GM23338 (cell line): ENCODE measurements around the gene SPSB4. TPM values are rescaled to one million over a fixed set of nuclear protein-coding genes. Genes with fewer than 3 reads are reported as not detected.

ENCODE experiments used
- ATAC-seq: fragments of 200-7000 bp; cut with Tn5 transposase; 3 replicates; pipeline ENCODE4 v1.9.1; 2020
- DNase-seq: peaks from one replicate; pipeline ENCODE4 v3.0.0-alpha.2; 2015; ENCODE audit warnings: low spot score
- H2AFZ ChIP-seq: fragments of 200-600 bp; sonication (generic); 2 replicates; pipeline ENCODE4 v1.8.0; 2016; ENCODE audit warnings: antibody characterized with exemption, mild to moderate bottlenecking, moderate library complexity
- H3F3A ChIP-seq: fragments of 200-600 bp; sonication (generic); replicated peaks from 2 replicates; pipeline ENCODE4 v1.8.0; 2017; ENCODE audit warnings: antibody characterized with exemption, mixed run types, low read depth
- H3K27ac ChIP-seq: fragments of 200-600 bp; sonication (generic); 2 replicates; pipeline ENCODE4 v1.6.1; 2016; ENCODE audit warnings: low read depth
- H3K27me3 ChIP-seq: fragments of 200-600 bp; sonication (generic); 2 replicates; pipeline ENCODE4 v1.8.0; 2016; ENCODE audit warnings: mild to moderate bottlenecking, mixed run types, moderate library complexity; ENCODE audit not compliant: insufficient read depth
- H3K36me3 ChIP-seq: fragments of 200-600 bp; sonication (generic); 2 replicates; pipeline ENCODE4 v1.8.0; 2016; ENCODE audit warnings: mild to moderate bottlenecking; ENCODE audit not compliant: insufficient read depth
- H3K4me1 ChIP-seq: fragments of 200-600 bp; sonication (generic); 2 replicates; pipeline ENCODE4 v1.8.0; 2016; ENCODE audit warnings: mild to moderate bottlenecking, moderate library complexity; ENCODE audit not compliant: insufficient read depth
- H3K4me2 ChIP-seq: fragments of 200-600 bp; sonication (generic); 2 replicates; pipeline ENCODE4 v1.7.1; 2017; ENCODE audit warnings: mixed run types
- H3K4me3 ChIP-seq: fragments of 200-600 bp; sonication (generic); 2 replicates; pipeline ENCODE4 v1.6.1; 2016; ENCODE audit warnings: mixed run types
- H3K79me2 ChIP-seq: fragments of 200-600 bp; sonication (generic); replicated peaks from 2 replicates; pipeline ENCODE4 v1.8.0; 2017; ENCODE audit warnings: mild to moderate bottlenecking; ENCODE audit not compliant: insufficient read depth
- H3K9me2 ChIP-seq: fragments of 200-600 bp; sonication (generic); 2 replicates; pipeline ENCODE4 v1.8.0; 2017; ENCODE audit not compliant: insufficient read depth
- H4K20me1 ChIP-seq: fragments of 200-600 bp; sonication (generic); replicated peaks from 2 replicates; pipeline ENCODE4 v1.8.0; 2017; ENCODE audit warnings: mild to moderate bottlenecking; ENCODE audit not compliant: insufficient read depth
- H3K27ac Mint-ChIP-seq: 2 replicates; pipeline ENCODE4 v1.8.0; 2020; ENCODE audit warnings: inconsistent platforms, mild to moderate bottlenecking, moderate library complexity, mixed read lengths
- H3K27me3 Mint-ChIP-seq: 3 replicates; pipeline ENCODE4 v1.8.0; 2022; ENCODE audit warnings: low read depth, mild to moderate bottlenecking, moderate library complexity, mixed read lengths, inconsistent platforms; ENCODE audit not compliant: insufficient read depth, poor library complexity
- H3K36me3 Mint-ChIP-seq: 3 replicates; pipeline ENCODE4 v1.8.0; 2021; ENCODE audit warnings: low read depth, mild to moderate bottlenecking, inconsistent platforms, moderate library complexity, mixed read lengths
- H3K4me1 Mint-ChIP-seq: 3 replicates; pipeline ENCODE4 v1.8.0; 2020; ENCODE audit warnings: mild to moderate bottlenecking, inconsistent platforms, mixed read lengths
- H3K4me3 Mint-ChIP-seq: 3 replicates; pipeline ENCODE4 v1.8.0; 2021; ENCODE audit warnings: moderate library complexity, mild to moderate bottlenecking, inconsistent platforms, mixed read lengths
- H3K9me3 Mint-ChIP-seq: 3 replicates; pipeline ENCODE4 v1.8.0; 2020; ENCODE audit warnings: moderate library complexity, mild to moderate bottlenecking, inconsistent platforms, mixed read lengths
- CREB1 ChIP-seq: fragments of 250-450 bp; sonication (Bioruptor Pico); IDR thresholded peaks from 2 replicates; pipeline ENCODE4 v1.5.0; 2020; ENCODE audit warnings: low read depth, mild to moderate bottlenecking, moderate library complexity
- EZH2 ChIP-seq: fragments of 200-600 bp; sonication (generic); IDR thresholded peaks from one replicate; pipeline ENCODE4 v1.8.0; 2017; ENCODE audit warnings: antibody characterized with exemption, mild to moderate bottlenecking, low read depth; ENCODE audit not compliant: unreplicated experiment
- EZH2phosphoT487 ChIP-seq: fragments of 200-600 bp; sonication (generic); IDR thresholded peaks from one replicate; pipeline ENCODE4 v1.8.1; 2018; ENCODE audit warnings: antibody characterized with exemption; ENCODE audit not compliant: unreplicated experiment
- JUNB ChIP-seq: IDR thresholded peaks from one replicate; pipeline ENCODE4 v1.6.1; 2016; ENCODE audit warnings: antibody characterized with exemption; ENCODE audit not compliant: unreplicated experiment
- POLR2AphosphoS5 ChIP-seq: IDR thresholded peaks from 2 replicates; pipeline ENCODE4 v1.6.1; 2016; ENCODE audit warnings: antibody characterized with exemption, low read depth
- STAT1 ChIP-seq: IDR thresholded peaks from one replicate; pipeline ENCODE4 v1.6.1; 2016; ENCODE audit warnings: antibody characterized with exemption; ENCODE audit not compliant: unreplicated experiment
- ZNF114 ChIP-seq: fragments of 250-450 bp; sonication (Bioruptor Pico); IDR thresholded peaks from 2 replicates; pipeline ENCODE4 v1.5.0; 2020; ENCODE audit warnings: mild to moderate bottlenecking, moderate library complexity
- polyA plus RNA-seq: library from polyadenylated mRNA; unstranded; fragments of >200 nt; fragmentation: Nextera tagmentation; extraction: Ambion mirVana; gene quantifications from 2 replicates; pipeline ENCODE4 v1.2.1, GENCODE V29; 2016
- total RNA-seq: library from RNA; depleted of rRNA; stranded (reverse); fragments of >200 nt; shearing (Covaris generic); gene quantifications from 2 replicates; pipeline ENCODE4 v1.2.3, GENCODE V29; 2014
- TF ChIP-seq, protein P1 (sequence below): fragments of 250-450 bp; sonication (Bioruptor Pico); IDR thresholded peaks from 2 replicates; pipeline ENCODE4 v1.5.0; 2020; ENCODE audit warnings: mild to moderate bottlenecking, moderate library complexity
- TF ChIP-seq, protein P2 (sequence below), 2 experiments: fragments of 200-600 bp in 1 of 2; sonication (generic) in 1 of 2; conservative IDR thresholded peaks; 2 replicates each; pipeline versions ENCODE4 v1.5.1 to v1.6.1; 2016 to 2017; ENCODE audit warnings: antibody characterized with exemption in 2 of 2, low read depth in 2 of 2, mild to moderate bottlenecking in 2 of 2, moderate library complexity in 1 of 2

SPSB4 gene
- total and polyA plus RNA-seq, 2 experiments from 2014 or later = 6.7 to 25.9 TPM

DNA sequence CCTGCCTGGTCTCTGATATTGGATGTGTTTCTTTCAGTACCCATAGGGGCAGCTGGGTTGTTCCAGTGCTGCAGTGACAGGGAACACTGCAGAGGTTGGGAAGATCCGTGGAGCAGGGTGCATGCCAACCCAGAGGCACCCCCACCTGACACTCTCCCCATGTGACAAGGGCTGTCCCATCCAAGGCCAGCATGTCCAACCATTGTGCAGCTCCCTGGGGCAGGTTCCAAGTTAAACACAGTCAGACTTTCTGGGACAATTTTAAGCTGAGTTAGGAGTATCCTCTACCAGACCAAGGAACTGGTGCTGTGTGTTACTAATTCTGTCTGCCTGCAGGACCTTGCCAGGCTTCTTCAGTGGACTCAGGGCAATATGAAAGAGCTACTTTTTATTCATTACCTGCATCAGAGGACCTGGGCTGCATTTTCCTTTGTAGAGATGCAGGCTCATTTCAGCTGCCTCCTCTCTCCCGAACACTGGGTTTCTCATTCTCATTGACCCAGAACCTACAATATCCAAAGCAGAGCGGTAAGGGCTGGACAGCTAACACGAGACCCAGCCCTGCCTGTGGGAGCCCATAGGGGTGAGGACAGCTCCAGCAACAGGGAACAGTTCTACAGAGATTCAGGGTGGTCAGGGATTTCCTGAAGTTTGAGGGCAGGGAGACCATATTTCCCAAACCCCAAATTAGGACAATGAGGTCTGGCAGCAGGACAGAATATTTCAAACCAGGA, 72.7 kb downstream of the SPSB4 start:
- Histone ChIP-seq H3K9me2 (no peaks in the 10 kb centered on the region), H4K20me1 (no peaks in the 10 kb centered on the region), H3K4me1 (no peaks in the 10 kb centered on the region), H3K4me2 (no peak overlapping the region), H3K27me3 (no peaks in the 10 kb centered on the region), H3K4me3 (no peak overlapping the region), H3K27ac (no peak overlapping the region), H3K79me2 (no peaks in the 10 kb centered on the region), H3F3A (no peaks in the 10 kb centered on the region), H3K36me3 (no peaks in the 10 kb centered on the region), H2AFZ (no peak overlapping the region)
- H3K4me3 Mint-ChIP-seq = no peak overlapping the region
- DNase-seq (no peak), ATAC-seq (no peak)
- no peak overlapping the region for H3K27ac Mint-ChIP-seq
- no peaks in the 10 kb centered on the region for H3K9me3 Mint-ChIP-seq
- no peaks in the 10 kb centered on the region for H3K36me3 Mint-ChIP-seq
- peaks cover 6% of the 10 kb centered on the region for H3K27me3 Mint-ChIP-seq
- no peaks in the 10 kb centered on the region; the same call in 1 of the 3 replicates for H3K4me1 Mint-ChIP-seq
- TF ChIP-seq CREB1 (CRISPR knock-in tag) (no peak), ZNF114 (no peak), EZH2phosphoT487 (no peak), EZH2 (no peak), JUNB (no peak), STAT1 (no peak), POLR2AphosphoS5 (no peak)
- TF ChIP-seq, protein P1, sequence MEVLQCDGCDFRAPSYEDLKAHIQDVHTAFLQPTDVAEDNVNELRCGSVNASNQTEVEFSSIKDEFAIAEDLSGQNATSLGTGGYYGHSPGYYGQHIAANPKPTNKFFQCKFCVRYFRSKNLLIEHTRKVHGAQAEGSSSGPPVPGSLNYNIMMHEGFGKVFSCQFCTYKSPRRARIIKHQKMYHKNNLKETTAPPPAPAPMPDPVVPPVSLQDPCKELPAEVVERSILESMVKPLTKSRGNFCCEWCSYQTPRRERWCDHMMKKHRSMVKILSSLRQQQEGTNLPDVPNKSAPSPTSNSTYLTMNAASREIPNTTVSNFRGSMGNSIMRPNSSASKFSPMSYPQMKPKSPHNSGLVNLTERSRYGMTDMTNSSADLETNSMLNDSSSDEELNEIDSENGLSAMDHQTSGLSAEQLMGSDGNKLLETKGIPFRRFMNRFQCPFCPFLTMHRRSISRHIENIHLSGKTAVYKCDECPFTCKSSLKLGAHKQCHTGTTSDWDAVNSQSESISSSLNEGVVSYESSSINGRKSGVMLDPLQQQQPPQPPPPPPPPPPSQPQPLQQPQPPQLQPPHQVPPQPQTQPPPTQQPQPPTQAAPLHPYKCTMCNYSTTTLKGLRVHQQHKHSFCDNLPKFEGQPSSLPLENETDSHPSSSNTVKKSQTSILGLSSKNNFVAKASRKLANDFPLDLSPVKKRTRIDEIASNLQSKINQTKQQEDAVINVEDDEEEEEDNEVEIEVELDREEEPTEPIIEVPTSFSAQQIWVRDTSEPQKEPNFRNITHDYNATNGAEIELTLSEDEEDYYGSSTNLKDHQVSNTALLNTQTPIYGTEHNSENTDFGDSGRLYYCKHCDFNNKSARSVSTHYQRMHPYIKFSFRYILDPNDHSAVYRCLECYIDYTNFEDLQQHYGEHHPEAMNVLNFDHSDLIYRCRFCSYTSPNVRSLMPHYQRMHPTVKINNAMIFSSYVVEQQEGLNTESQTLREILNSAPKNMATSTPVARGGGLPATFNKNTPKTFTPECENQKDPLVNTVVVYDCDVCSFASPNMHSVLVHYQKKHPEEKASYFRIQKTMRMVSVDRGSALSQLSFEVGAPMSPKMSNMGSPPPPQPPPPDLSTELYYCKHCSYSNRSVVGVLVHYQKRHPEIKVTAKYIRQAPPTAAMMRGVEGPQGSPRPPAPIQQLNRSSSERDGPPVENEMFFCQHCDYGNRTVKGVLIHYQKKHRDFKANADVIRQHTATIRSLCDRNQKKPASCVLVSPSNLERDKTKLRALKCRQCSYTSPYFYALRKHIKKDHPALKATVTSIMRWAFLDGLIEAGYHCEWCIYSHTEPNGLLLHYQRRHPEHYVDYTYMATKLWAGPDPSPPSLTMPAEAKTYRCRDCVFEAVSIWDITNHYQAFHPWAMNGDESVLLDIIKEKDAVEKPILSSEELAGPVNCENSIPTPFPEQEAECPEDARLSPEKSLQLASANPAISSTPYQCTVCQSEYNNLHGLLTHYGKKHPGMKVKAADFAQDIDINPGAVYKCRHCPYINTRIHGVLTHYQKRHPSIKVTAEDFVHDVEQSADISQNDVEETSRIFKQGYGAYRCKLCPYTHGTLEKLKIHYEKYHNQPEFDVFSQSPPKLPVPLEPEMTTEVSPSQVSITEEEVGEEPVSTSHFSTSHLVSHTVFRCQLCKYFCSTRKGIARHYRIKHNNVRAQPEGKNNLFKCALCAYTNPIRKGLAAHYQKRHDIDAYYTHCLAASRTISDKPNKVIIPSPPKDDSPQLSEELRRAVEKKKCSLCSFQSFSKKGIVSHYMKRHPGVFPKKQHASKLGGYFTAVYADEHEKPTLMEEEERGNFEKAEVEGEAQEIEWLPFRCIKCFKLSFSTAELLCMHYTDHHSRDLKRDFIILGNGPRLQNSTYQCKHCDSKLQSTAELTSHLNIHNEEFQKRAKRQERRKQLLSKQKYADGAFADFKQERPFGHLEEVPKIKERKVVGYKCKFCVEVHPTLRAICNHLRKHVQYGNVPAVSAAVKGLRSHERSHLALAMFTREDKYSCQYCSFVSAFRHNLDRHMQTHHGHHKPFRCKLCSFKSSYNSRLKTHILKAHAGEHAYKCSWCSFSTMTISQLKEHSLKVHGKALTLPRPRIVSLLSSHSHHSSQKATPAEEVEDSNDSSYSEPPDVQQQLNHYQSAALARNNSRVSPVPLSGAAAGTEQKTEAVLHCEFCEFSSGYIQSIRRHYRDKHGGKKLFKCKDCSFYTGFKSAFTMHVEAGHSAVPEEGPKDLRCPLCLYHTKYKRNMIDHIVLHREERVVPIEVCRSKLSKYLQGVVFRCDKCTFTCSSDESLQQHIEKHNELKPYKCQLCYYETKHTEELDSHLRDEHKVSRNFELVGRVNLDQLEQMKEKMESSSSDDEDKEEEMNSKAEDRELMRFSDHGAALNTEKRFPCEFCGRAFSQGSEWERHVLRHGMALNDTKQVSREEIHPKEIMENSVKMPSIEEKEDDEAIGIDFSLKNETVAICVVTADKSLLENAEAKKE = no peak
- TF ChIP-seq, protein P2, sequence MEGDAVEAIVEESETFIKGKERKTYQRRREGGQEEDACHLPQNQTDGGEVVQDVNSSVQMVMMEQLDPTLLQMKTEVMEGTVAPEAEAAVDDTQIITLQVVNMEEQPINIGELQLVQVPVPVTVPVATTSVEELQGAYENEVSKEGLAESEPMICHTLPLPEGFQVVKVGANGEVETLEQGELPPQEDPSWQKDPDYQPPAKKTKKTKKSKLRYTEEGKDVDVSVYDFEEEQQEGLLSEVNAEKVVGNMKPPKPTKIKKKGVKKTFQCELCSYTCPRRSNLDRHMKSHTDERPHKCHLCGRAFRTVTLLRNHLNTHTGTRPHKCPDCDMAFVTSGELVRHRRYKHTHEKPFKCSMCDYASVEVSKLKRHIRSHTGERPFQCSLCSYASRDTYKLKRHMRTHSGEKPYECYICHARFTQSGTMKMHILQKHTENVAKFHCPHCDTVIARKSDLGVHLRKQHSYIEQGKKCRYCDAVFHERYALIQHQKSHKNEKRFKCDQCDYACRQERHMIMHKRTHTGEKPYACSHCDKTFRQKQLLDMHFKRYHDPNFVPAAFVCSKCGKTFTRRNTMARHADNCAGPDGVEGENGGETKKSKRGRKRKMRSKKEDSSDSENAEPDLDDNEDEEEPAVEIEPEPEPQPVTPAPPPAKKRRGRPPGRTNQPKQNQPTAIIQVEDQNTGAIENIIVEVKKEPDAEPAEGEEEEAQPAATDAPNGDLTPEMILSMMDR (conservative IDR thresholded peaks at IDR 0.05; ENCODE audit: low read depth in 2 of 2) = no peak
